Glomerular endothelial cell (primary cell): ENCODE results near the gene KCND2. TPM values are rescaled to one million over a fixed set of nuclear protein-coding genes. Genes with fewer than 3 reads are reported as not detected.
"Not testable (repeated sequence)": the region's sequence is repeated elsewhere in the genome, so short reads cannot be mapped to it uniquely, and the experiment has no call there.

Experiments
- DNase-seq: peaks from one replicate; pipeline ENCODE4 v3.0.0-alpha.2; 2011; ENCODE audit warnings: low read depth, low spot score; ENCODE audit errors: extremely low read depth
- total RNA-seq: library from RNA; depleted of rRNA; stranded (reverse); fragments of >200 nt; gene quantifications from 2 replicates; pipeline ENCODE4 v1.2.3, GENCODE V29; 2015

Gene KCND2
- total RNA-seq, 1 donor from 2014 or later = 1.3 TPM

- DNase-seq = no peak
These were observed 462.8 kb downstream of the KCND2 start for GRCh38 chr7:120735791-120736190.

- DNase-seq = no peak
These were observed 465.8 kb downstream of the KCND2 start for GRCh38 chr7:120738816-120739215.

- DNase-seq = peak; percentile 48
These were observed 467.4 kb downstream of the KCND2 start for GRCh38 chr7:120740348-120740747.

GRCh38 chr7:120741371-120742042, 468.5 kb downstream of the KCND2 start:
- no peak for DNase-seq

- DNase-seq = no peak
These were observed 469.4 kb downstream of the KCND2 start for GRCh38 chr7:120742372-120742771.

- no peak for DNase-seq
These were observed 470.2 kb downstream of the KCND2 start for GRCh38 chr7:120743128-120743527.

GRCh38 chr7:120760050-120760449, 487.1 kb downstream of the KCND2 start:
- no peak for DNase-seq

GRCh38 chr7:120760851-120761250, 487.9 kb downstream of the KCND2 start:
- no peak for DNase-seq

GRCh38 chr7:120770206-120770605, 497.2 kb downstream of the KCND2 start:
- no peak for DNase-seq

GRCh38 chr7:120774481-120774880, 501.5 kb downstream of the KCND2 start:
- DNase-seq = no peak

GRCh38 chr7:120775755-120776154, 502.8 kb downstream of the KCND2 start:
- no peak for DNase-seq

- not testable (repeated sequence) for DNase-seq
These were observed 506.1 kb downstream of the KCND2 start for GRCh38 chr7:120779078-120779477.

GRCh38 chr7:120780451-120780850, 507.5 kb downstream of the KCND2 start:
- not testable (repeated sequence) for DNase-seq

GRCh38 chr7:120780938-120781337, 508.0 kb downstream of the KCND2 start:
- DNase-seq = no peak

GRCh38 chr7:120781924-120782323, 508.9 kb downstream of the KCND2 start:
- DNase-seq = not testable (repeated sequence)

GRCh38 chr7:120783273-120783672, 510.3 kb downstream of the KCND2 start:
- DNase-seq = no peak

GRCh38 chr7:120783721-120784120, 510.7 kb downstream of the KCND2 start:
- DNase-seq = no peak

- no peak for DNase-seq
These were observed 512.1 kb downstream of the KCND2 start for GRCh38 chr7:120785095-120785494.

- peak; percentile 48 for DNase-seq
These were observed 519.3 kb downstream of the KCND2 start for GRCh38 chr7:120792091-120792860.

- no peak for DNase-seq
These were observed 519.8 kb downstream of the KCND2 start for GRCh38 chr7:120792861-120793130.

- DNase-seq = no peak
These were observed 520.4 kb downstream of the KCND2 start for GRCh38 chr7:120793213-120793936.
